GM19397 (cell line): ENCODE data around the gene HNRNPL.
"Not testable (repeated sequence)": the region's sequence is repeated elsewhere in the genome, so short reads cannot be mapped to it uniquely, and the experiment has no call there.

ENCODE experiments used
- ATAC-seq: cut with Tn5 transposase; IDR thresholded peaks from one replicate; pipeline ENCODE4 v1.9.1; 2021; ENCODE audit warnings: mild to moderate bottlenecking, moderate library complexity; ENCODE audit not compliant: unreplicated experiment

The HNRNPL gene

GRCh38 chr19:38869836-38870607 is 20.2 kb upstream of the HNRNPL start:
- ATAC-seq, result peak; percentile 81

- ATAC-seq, result no peak
These were observed 19.5 kb upstream of the HNRNPL start for GRCh38 chr19:38869160-38869835.

- ATAC-seq, result no peak
These were observed 18.8 kb upstream of the HNRNPL start for GRCh38 chr19:38868551-38868950.

- no peak for ATAC-seq
These were observed 17.5 kb upstream of the HNRNPL start for GRCh38 chr19:38867171-38867780.

- ATAC-seq, result no peak
These were observed 12.7 kb upstream of the HNRNPL start for GRCh38 chr19:38862321-38863059.

GRCh38 chr19:38861368-38861767 is 11.6 kb upstream of the HNRNPL start:
- no peak for ATAC-seq

- not testable (repeated sequence) for ATAC-seq
These were observed 9.9 kb upstream of the HNRNPL start for GRCh38 chr19:38859631-38860204.

- no peak for ATAC-seq
These were observed 7.0 kb upstream of the HNRNPL start for GRCh38 chr19:38856813-38857212.

GRCh38 chr19:38855751-38856150 is 6.0 kb upstream of the HNRNPL start:
- not testable (repeated sequence) for ATAC-seq

- not testable (repeated sequence) for ATAC-seq
These were observed 5.2 kb upstream of the HNRNPL start for GRCh38 chr19:38854961-38855360.

GRCh38 chr19:38853214-38853613 is 3.4 kb upstream of the HNRNPL start:
- ATAC-seq, result no peak

- ATAC-seq, result no peak
These were observed 2.7 kb upstream of the HNRNPL start for GRCh38 chr19:38852231-38853044.

GRCh38 chr19:38851622-38852230 is 1.9 kb upstream of the HNRNPL start:
- ATAC-seq, result peak; percentile 24

GRCh38 chr19:38850976-38851621 is 1.3 kb upstream of the HNRNPL start:
- no peak for ATAC-seq

GRCh38 chr19:38850436-38850975 is 720 bp upstream of the HNRNPL start:
- ATAC-seq, result peak; percentile 59

- ATAC-seq, result peak; percentile 30
These were observed 483 bp downstream of the HNRNPL start for GRCh38 chr19:38849147-38849859.

GRCh38 chr19:38848299-38849146 is 1.3 kb downstream of the HNRNPL start:
- ATAC-seq, result no peak
